Head of caudate nucleus (tissue), 42 donors: Measurements from ENCODE around the gene NKAIN2.

Source experiments
- DNase-seq, 42 donors: peaks; one replicate each; pipeline versions ENCODE4 v3.0.0 to v3.0.0-alpha.2; 2020 to 2021; ENCODE audit warnings: mixed read lengths in 7 of 42
- intact Hi-C: fragments of 100-400 bp; cut with DNase I; formaldehyde crosslinking; loops from one replicate; pipeline ENCODE4 v1.15.0; 2022

Gene NKAIN2

DNA sequence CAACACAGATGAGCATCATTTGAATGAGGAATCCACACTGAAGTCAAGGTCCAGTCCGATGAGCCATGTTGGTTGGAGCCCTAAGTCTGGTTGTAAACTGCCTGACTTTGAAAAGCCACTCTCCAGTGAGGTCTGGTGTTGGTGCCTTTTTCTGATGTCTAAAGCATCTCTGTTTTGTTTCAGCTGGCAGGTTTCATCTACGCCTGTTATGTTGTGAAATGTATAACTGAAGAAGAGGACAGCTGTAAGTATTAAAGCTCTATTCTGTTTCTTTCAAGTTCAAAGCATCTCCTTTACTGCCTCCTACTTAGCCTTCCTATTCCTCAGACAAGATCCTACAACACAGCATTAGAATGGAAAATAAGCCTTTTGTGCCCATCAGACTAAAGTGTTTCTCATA lies 987.5 kb downstream of the NKAIN2 start:
- DNase-seq = no peak
- intact Hi-C loops = loop anchor here (10.0 kb wide), 1 partner anchor 1016 kb away; no protein-coding TSS in a partner anchor

DNA sequence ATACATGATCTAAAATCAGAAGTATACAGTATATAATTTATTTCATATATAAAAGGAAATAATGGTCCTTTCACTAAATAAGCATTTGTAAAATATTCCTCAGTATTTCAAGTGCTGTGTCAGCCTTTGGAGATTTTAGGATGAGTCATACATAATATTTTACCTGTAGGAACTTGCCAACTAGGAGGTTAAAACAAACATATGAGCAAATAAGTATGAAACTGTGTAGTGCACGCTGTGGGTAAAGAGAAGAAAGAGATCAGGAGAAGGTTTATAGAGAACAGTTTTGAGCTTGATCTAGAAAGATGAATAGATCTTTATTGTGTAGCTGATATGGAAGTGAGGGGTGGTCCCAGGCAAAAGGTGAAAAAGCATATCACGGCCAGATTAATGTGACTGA lies 988.7 kb downstream of the NKAIN2 start:
- intact Hi-C loops = loop anchor here (10.0 kb wide), 1 partner anchor 1018 kb away; no protein-coding TSS in a partner anchor
- DNase-seq = no peak

DNA sequence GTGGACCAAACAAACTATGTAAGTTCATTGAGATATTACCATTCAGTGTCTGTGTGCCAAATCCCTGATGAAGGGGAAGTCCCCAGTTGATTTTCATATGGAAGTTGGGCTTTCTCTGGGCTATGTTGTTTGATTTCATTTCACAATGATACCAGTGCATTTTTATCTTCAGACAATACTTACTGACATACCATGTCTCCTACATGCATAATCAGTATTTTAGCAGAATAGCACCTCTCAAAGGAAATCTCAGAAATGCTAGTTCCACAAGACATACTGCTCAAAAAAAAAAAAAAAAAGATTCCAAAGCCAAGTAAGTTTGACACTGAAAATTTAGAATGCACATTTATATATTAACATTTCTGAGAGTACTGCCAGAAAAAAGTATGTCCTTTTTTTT lies 989.7 kb downstream of the NKAIN2 start:
- intact Hi-C loops = loop anchor here (10.0 kb wide), 1 partner anchor 1019 kb away; no protein-coding TSS in a partner anchor
- DNase-seq = no peak

- peak; percentile 24 to 87 (median 61) for DNase-seq
- intact Hi-C loops = loop anchor here (10.0 kb wide), 1 partner anchor 1021 kb away; no protein-coding TSS in a partner anchor
These were observed 992.2 kb downstream of the NKAIN2 start for GRCh38 chr6:124795643-124796463.

DNA sequence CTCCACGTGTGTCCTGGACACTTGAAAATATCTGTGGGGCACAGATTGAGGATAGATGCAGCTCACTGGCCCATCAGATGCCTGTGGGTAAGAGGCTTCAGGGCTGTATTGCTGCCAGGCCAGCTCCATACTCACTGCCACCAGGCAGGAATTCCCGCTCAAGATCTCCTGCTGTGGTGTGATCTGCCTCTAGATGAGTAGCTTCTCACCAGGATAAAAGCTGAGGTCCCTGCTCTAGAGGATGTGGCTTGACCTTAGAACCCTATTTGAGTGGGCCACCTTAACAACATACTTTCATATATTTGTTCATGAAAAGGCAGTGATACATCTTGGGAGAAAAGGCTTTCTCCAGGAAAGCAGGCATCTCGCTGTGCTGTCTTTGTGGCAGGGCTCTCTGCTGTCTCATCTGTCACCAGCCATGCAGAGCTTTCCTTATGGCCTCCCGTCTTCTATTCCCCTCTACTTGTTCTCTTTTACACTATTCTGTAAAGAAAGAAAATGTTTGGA lies 992.9 kb downstream of the NKAIN2 start:
- no peak for DNase-seq
- intact Hi-C loops = loop anchor here (10.0 kb wide), 1 partner anchor 1022 kb away; no protein-coding TSS in a partner anchor

DNA sequence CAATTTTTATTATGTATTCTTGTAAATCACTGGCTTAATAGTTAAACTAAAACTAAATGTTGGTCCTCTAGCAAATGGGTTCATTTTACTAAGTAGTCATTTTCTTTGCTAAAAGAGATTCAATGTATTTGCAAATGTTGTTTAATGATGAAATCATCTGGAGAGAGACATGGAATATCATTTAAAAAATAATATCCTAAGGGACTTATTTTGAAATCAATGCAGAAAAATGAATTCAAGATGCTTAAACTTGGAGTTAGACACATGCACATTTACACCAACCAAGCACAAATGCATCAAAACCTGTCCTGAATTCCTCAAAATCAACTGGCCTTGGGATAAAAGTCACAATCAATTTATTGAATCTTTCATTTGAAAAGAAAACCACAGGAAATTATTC lies 993.6 kb downstream of the NKAIN2 start:
- intact Hi-C loops = loop anchor here (10.0 kb wide), 1 partner anchor 1022 kb away; no protein-coding TSS in a partner anchor
- no peak for DNase-seq

DNA sequence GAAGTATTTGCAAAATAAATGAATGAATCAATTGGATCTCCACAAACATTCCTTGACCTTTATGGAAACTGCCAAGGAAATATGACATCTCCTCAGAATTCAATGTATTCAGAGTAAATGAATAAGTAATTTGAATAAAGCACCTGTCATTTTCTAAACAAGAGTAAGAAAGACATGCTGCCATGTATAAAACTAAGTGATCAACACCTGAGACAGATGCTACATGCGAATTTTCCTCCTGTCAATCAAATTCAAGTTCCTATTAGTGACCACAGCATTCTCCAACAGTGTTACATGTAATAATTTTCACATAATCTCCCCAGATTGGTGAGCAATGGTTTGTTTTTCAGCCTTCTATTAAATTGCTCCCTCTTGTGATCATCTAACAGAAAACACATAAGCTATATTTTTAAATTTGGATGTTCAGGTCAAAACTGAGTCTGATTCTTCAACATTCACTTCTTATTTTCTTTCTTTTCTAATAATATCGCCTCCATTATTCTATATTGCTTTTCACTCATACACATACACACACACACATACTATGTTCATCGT lies 995.4 kb downstream of the NKAIN2 start:
- no peak for DNase-seq
- intact Hi-C loops = loop anchor here (10.0 kb wide), 1 partner anchor 1024 kb away; no protein-coding TSS in a partner anchor

DNA sequence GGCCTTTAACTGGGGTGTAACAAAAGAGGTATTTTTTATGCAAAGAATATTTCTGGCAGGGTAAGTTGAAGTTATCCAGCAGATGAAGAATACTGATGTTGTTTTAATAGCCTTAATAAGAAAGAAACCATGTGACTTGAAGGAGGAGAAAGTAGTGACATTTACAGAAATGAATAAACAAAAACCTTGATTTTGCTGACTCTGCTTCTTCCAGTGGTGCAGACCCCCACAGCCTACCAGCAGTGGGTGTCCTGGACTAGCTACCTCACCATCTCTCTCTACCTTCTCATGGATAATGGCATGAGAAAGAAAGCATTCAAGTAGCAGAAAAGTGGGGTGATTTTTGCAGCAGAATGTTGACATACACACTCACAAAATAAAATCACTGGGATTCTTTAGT lies 996.0 kb downstream of the NKAIN2 start:
- DNase-seq = no peak

GRCh38 chr6:124800222-124800621 lies 996.6 kb downstream of the NKAIN2 start:
- intact Hi-C loops = no loop called here
- DNase-seq = no peak

More for the DNA sequence above, 996.0 kb downstream of the NKAIN2 start:
- intact Hi-C loops = loop anchor here (10.0 kb wide), 1 partner anchor 1025 kb away; no protein-coding TSS in a partner anchor

GRCh38 chr6:124812067-124812466 lies 1008.4 kb downstream of the NKAIN2 start:
- DNase-seq = no peak
- intact Hi-C loops = no loop called here

- DNase-seq = no peak
- intact Hi-C loops = no loop called here
These were observed 1015.7 kb downstream of the NKAIN2 start for GRCh38 chr6:124819346-124819745.

DNA sequence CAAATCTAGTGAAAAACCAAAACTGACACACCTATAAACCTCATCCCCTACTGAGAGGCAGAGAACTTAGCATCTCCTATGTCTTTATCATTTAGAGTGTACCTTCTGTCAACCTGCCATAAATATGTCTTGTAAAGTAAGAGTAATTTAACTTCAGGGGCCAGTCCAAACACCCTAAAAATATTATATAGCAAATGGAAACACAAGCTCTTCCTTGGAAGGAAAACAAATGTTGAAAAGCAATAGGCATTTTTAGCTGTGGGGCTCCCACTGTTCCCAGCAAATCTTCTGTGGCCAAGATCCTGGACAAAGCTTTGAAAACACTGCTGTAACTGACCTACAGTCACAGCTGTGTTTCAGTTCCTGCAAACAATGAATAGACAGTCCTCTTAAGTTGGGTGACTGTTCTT lies 1018.5 kb downstream of the NKAIN2 start:
- intact Hi-C loops = no loop called here
- peak in 2 of 42 donors; percentile 10 to 11 for DNase-seq

GRCh38 chr6:124822721-124823120 lies 1019.1 kb downstream of the NKAIN2 start:
- intact Hi-C loops = no loop called here
- no peak for DNase-seq

DNA sequence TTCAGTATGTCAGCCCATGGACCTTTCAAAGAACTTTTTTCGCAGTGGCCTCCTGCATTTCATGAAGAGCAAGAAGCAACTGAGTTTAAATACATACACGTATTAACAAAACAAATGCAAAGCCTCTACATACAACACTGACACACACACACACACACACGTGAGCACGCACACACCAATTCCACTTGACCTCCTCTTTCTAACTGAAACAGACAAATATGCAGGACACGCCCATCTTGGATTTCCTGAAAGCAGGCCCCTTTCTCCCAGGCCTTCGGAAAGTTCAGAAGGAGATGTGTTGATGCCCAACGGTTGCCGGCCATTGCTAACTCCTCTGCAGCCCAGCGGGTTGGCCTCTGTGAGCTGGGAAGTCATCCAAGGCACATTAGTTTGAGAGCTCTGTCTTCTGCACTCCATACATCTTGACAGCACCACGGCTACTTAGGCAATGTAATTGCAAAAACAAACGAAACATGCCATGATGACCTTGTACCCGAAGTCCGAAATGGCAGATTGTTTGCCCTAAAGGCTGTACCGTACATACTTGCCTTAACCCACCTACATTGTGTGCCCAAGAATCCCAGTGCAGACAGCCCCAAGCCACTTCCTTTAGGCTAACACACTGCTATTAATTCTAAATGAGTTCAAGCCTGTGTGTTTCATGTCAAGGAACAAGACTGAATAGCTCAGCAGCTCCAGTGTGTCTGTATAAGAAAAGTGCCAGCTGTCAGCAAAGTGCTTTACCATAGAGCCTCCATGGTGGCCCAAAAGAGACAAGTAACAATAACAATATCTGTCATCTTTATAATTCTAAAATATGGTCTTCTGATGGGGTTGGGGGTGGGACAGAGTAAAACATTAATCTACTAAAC lies 1019.8 kb downstream of the NKAIN2 start:
- intact Hi-C loops = no loop called here
- DNase-seq = no peak

DNA sequence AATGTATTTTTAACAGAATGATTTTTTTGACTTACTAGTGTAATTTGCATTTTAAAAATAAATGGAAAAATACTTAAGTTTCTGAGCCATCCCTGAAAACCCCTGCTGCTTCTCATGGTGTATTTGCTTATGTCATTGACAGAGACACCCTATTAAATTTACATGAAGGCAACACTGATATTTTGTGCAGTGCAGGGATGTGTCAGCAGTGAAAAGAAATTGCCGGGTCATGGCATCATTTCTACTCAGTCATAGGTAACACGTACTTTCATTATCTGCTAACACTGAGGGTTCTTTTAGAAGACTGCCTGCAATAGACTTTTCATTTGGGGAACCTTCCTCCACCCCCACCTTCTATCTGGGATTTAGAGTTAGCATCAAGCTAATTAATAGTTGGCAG lies 1021.9 kb downstream of the NKAIN2 start:
- intact Hi-C loops = no loop called here
- no peak for DNase-seq

GRCh38 chr6:124829822-124830221 lies 1026.2 kb downstream of the NKAIN2 start:
- intact Hi-C loops = no loop called here
- DNase-seq = no peak

DNA sequence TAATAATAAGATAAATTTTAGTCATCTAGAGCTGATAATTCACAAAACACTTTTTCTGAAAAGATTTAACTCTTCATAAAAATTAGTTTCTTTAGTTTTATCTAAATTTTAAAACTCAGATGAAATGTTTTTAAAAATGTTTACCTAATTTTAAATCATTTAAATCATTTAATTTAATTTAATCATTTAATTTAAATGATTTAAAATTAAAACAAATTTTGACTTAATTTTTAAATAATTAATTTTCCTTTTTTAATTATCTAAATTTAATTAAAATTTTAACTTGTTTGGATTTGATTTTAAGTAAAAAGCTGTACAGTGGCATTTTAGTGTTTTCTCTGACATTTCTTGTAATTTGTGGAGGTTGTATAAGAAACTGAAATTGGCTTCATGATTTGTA lies 1026.8 kb downstream of the NKAIN2 start:
- no peak for DNase-seq
- intact Hi-C loops = no loop called here

DNA sequence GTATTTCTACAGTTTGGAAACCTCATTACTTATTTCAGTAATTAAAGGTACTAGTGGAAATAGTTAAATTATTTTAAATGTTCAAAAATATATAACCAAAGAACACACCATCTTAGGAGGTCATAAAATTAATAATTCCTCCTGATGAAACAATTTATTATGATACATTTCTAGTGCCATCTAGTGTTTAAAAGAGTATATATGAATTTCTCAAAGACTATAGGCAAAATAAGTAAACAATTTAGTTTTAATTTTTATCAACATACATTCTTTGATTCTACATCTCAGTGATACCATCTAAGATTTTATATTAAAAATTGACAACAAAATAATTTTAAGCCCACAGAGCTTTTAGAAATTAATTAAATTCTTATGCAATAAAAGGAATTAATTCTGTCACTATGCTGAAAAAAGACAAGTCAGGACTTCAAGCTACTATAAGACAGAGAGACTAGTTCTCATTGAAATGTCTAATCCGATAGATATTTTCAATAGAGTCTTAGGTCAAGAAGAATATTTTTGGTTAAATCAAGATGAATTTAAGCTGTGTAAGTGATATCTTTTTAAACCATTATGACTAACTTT lies 1050.8 kb downstream of the NKAIN2 start:
- intact Hi-C loops = no loop called here
- DNase-seq = no peak

DNA sequence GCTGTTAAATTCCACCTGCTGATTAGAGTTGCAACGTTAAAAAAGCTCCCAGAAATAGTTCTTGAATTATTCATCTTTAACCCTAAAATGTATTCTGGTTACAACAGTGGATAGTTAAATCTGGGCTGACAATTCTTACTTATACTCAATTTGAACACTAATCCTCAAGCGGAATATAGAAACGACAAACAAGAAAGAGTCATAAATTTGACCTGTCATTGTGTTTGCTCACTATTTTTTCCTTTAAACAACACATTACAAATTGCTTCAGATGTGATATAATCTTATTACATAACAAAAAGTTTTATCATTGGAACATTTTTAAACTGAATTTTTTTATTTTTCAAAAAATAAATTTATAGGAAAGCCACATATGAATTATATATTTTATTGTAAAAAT lies 1054.1 kb downstream of the NKAIN2 start:
- no peak for DNase-seq
- intact Hi-C loops = no loop called here
